Measurements from ENCODE around the gene SOCS3.

Gene SOCS3

DNA sequence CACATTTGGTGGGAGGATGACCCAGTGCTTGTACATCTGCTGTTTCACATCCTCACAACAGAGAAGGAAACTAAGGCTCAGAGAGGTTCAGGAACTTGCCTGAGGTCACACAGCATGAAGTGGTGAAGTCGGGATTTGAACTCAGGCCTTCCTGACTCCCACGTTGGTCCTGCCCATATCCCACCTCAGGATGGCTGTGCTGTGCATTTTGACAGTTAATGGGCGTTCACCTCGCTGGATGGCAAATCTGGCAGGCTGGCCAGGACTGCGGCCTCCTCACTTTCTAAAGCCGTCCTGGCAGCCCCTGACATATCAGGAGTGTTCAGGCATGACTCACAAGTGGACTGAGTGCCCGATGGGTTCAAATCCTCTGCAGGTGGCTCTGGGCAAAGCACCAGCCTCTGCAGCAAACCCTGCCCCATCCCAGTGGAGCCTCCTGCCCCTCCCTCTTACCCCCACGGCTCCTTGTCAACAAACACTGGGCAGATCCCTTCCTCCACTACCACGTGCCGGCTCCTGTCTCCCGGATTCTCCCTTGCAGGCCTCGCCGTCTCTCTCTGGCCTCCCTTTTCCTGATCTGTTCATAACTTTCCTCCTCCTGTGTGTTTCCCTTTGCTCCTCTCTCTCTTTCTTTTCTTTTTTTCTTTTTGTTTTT is 29.2 kb downstream of the SOCS3 start:
- no peak for DNase-seq (ENCODE audit: low read depth in 2 of 2)

DNA sequence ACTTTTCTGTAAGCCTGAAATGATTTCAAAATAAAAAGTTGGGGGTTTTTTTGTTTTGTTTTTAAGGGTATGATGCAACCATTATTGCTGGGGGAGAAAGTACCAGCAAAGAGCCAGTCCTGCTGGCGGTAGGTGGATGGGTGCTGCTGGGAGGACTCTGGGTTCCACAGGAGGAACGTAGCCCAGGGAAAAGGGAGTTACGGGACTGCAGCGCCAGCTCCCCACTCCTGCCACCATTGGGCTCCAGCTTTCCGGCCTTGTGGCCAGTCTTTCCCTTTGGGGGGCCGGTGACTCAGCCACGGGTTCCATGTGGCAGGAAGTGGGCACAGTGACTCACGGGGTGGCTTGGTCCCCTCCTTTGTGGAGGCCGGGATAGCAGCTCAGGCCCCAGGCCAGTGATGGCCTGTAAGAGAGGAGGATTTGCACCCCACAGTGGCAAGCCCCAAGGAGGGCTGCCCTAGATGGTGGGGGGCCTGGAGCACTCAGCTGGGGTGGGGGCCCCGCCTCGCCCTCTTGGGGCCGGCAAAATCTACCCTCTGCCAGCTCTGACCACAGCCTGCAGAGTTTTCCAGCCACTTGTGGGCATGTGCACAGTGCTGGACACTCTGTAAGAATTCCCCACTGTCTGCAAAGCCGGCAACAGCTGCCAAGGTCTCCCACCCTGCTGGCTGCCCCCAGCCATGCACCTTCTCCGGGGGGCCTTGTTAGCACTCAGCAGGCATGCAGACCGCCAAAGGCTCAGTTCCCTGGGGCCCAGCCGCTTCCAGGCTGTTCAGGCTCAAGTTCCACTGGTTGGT is 30.4 kb downstream of the SOCS3 start:
- DNase-seq (ENCODE audit: low read depth in 2 of 2), result peak in 1 of 2 donors; percentile 37

DNA sequence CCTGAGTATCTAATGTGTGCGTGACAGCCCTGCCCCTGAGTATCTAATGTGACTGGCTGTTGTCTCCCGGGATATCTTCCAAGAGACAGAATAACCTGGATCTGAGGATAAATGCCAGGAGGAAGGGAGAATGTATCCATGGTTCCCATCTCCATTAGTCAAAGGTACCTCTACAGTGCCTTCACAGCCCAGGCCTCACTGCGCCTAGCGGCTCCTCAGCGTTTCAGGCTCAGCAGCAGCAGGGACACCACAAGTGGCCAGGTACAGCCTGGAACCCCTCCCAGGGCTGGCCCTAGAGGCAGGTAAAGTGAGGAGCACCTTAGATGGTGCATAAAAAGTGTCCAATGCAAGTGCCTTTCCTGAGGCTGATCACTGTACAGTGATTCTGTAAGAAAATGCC is 32.0 kb downstream of the SOCS3 start:
- no peak for DNase-seq (ENCODE audit: low read depth in 2 of 2)

DNA sequence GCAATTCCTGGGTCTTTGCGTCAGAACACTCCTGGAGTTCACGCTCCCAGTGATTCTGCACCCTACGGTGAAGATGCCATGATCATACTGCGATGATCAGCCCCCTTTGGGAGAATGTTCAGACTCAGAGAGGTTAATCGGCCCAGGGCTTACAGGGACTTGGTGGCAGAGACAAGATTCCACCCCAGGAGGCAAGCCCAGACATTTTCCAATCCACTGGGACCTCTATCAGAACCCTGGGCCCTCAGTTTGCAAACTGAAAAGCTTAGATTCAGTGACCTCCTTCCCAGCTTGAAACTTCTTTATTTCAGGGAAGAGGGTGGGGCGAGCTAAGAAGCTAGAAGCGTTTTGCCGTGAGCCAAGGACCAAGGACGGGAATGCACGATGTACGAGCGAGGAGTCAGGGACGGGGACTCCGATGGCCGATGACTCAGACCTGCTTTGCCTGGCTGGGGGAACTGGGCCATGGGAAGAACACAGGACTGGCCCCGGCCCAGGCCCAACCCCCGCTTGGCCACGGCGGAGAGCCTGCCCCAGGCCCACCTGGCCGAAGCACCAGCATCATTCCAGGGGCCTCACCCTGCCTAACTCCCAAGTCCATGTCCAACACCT is 34.7 kb downstream of the SOCS3 start:
- no peak for DNase-seq (ENCODE audit: low read depth in 2 of 2)

DNA sequence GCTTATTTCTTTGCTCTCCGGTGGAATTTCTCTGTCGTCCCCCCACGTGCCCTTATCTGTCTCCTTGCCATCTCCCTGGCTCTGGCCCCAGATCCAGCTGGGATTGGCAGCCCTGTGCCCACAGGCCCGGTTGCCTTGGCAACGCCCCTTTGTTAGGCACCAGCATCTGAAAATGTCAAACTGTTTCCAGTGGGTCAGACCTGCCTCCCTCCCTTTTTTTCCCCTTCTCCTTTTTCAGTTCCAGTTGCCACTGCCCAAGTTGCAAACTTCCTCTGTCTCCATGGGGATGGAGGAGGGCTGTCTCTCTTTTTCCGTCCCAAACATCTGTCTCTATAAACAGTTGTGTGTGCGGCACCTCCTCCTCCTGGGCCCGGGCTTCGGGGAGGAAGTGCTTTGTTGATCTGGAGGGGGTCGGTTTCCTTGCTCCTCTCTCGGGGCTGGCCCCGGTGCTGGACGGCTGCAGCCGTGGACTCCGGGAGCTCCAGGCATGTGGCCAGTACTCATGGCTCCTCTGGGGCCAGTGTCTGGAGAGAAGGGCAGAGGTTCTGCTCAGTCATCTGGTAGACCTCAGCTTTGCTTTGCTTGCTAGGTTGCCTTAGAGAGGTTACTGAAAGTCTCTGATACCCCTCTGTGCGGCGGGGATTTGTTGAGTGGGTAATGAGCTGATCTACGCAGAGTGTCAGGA is 35.3 kb downstream of the SOCS3 start:
- DNase-seq (ENCODE audit: low read depth in 2 of 2), result no peak

DNA sequence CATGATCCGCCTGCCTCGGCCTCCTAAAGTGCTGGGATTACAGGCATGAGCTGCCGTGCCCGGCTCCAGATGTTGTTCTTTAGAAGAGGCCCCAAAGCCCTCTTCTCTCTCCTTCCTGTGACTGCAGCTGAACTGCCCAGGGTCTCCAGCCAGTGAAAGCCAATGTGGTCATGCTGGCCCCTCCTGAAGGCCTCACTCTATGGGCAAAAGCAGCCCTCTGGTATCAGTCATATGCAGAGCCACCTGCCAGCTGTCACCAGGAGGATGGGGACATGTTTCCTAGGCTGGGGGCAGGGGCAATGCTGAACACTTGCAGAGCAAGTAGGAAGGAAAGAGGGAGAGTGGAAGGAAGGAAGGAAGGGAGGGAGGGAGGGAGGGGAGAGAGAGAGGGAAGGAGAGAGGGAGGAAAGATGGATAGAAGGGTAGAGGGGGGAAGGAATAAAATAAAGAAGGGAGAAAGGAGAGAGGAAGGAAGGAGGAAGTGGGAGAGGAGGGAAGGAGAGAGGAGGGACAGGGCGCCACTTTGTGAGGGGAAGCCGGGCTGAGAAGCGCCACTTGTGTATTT is 36.0 kb downstream of the SOCS3 start:
- DNase-seq (ENCODE audit: low read depth in 2 of 2), result no peak

- no peak for DNase-seq (ENCODE audit: low read depth in 2 of 2)
Observed at GRCh38 chr17:78322858-78323455, 36.9 kb downstream of the SOCS3 start.

- DNase-seq (ENCODE audit: low read depth in 2 of 2), result no peak
Observed at GRCh38 chr17:78322327-78322857, 37.5 kb downstream of the SOCS3 start.

DNA sequence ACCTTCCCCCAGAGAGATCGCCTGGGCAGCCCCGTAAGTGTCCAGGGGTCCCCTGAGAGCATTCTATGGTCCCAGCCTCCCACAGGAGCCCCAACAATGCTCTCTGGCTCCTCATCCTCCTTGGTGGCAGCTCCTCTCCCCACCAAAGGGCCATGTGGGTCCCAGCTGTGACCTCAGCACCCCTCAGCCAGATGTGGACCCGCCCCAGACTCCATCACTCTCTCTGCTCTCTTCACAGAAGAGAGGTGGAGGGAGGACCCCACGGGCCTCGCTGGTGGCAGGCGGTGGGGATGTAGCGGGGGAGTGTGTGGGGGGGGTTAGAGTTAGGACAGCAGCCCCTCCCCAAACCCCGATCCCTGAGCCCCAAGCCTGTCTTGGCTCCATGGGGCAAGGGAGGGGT is 41.0 kb downstream of the SOCS3 start:
- DNase-seq (ENCODE audit: low read depth in 2 of 2), result no peak

DNA sequence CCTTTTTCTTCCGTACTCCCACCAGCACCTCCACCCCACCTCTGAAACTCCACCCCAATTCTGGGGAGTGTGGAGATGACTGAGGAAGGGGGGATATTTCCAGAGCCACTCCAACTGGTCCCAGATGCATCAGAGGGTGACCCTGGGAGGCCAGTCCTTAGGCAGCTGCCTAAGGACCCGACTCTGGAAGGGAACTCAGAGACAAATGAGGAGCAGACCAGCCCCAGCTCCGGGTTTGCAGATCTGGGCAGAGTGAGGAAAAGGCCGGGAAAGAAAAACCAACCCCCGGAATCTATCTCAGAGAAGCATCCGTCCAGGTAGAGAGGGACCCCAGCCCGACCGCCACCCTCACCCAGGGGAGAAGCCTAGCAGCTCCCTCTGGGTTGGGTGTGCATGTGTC is 41.5 kb downstream of the SOCS3 start:
- DNase-seq (ENCODE audit: low read depth in 2 of 2), result no peak

DNA sequence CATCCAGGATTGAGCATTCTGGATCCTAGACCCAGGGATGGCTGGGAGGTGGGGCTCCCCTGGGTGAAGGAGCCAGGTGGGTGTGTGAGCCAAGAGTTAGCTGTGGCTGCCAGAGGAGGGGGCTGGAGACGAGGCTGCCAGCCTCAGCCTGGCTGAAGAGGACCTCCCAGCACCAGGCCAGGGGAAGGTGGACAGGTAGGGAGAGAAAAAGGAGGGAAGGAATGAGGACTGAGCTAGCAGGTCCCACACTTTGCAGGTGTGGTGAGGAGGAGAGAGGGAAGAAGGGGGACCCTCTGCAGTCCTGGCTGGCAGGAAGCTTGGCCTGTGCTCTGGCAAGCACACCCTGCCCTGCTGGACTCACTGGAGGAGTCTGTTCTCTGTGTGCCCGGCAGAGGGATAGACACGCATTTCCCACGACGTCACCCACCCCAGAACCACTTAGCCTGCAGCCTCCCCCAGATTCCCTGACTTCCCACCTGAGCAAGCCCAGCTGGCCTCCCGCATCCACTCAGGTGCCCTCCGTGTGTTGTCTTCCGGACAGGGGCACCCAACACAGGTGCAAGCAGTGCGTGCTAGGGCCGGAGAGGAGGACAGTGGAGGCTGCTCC is 42.0 kb downstream of the SOCS3 start:
- no peak for DNase-seq (ENCODE audit: low read depth in 2 of 2)

GRCh38 chr17:78316867-78317789 is 42.7 kb downstream of the SOCS3 start:
- DNase-seq (ENCODE audit: low read depth in 2 of 2), result no peak

GRCh38 chr17:78316115-78316866 is 43.6 kb downstream of the SOCS3 start:
- DNase-seq (ENCODE audit: low read depth in 2 of 2), result no peak

GRCh38 chr17:78315355-78316114 is 44.3 kb downstream of the SOCS3 start:
- DNase-seq (ENCODE audit: low read depth in 2 of 2), result peak; percentile 54 to 63

DNA sequence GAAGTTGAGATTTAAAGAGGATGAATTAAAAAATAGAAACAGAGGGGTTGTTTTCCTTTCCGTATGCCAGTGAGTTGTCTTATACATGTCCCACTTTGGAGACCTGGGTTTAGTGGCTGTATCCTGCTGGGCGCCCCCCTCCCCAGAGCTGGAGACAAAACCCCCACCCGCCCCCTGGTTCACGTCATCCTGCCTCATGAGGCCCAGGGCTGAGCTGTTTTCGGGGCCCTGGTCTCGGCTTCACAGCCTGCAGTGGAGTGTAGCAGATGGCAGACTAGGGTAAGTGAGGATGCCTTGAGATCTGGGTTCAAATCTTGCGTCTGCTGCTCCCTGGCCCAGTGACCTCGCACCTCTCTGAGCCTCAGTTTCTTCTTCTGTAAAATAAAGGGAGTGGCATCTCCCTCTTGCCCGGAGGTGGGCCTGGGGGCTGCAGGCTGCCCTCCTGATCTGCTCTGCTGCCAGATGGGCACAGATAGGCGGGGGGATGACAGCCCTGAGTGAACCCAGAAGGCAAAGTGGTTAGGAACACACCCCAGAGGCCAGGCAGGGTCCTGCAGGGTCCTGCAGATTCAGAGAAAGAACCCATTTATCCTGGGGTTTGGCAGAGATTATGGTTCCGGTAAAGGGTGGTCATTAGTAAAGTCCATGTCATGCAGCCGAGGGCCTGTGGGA is 45.1 kb downstream of the SOCS3 start:
- no peak for DNase-seq (ENCODE audit: low read depth in 2 of 2)

DNA sequence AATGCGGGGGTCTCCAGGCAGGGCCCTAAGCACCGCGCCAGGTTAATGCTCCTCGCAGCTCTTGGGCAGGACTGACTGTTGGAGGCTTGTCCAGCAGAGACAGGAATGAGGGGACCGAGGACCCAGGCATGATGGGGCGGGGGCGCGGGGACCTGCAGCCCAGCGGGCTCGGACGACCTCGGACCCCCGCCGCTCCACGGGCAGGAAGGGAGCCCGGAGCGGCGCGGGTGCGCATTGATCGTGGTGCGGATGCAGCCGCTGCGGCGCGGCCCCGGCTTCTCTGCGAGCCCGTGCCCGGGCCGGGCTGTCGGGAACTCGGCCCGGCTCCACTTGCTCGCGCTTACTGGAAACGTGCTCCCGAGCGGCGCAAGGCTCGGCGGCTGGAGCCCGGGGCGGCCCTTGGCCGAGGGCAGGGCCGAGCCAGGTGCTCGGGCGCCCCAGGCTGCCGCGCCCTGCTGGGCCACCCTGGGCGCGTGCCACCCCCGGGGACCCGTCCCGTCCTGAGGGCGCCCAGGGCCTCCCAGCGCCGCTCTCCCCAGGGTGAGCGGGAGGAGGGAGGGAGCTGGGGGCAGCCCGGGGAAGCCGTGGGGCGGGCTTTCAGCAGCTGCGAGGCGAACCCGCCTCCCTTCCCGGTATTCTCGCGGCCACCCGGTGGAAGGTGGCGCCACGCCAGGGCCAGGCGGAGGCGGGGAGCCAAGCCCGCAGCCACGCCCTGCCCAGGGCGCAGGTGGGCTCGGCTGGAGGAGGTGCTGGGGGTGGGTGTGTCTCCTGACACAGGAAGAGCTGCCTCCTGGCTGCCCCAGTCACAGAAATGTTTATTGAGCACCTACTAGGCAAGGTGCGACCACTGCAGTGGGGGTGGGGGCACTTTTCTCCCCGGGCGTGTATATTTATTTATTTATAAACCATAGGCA is 45.9 kb downstream of the SOCS3 start:
- DNase-seq (ENCODE audit: low read depth in 2 of 2), result peak; percentile 53 to 72
